GM19099 (cell line): ENCODE data around the gene TSPEAR.
"Not testable (repeated sequence)": the region's sequence is repeated elsewhere in the genome, so short reads cannot be mapped to it uniquely, and the experiment has no call there.

Experiments
- POLR2A ChIP-seq: IDR thresholded peaks from 3 replicates; pipeline ENCODE4 v1.6.1; 2011; ENCODE audit warnings: low read depth; ENCODE audit not compliant: insufficient read length; ENCODE audit errors: extremely low read depth

The TSPEAR gene

GRCh38 chr21:44703731-44704635 is 7.4 kb downstream of the TSPEAR start:
- no peak for TF ChIP-seq POLR2A

- no peak for TF ChIP-seq POLR2A
Observed at GRCh38 chr21:44702973-44703730, 8.2 kb downstream of the TSPEAR start.

GRCh38 chr21:44702111-44702972 is 9.0 kb downstream of the TSPEAR start:
- TF ChIP-seq POLR2A = no peak

GRCh38 chr21:44701541-44701940 is 9.8 kb downstream of the TSPEAR start:
- TF ChIP-seq POLR2A = no peak

GRCh38 chr21:44701023-44701400 is 10.4 kb downstream of the TSPEAR start:
- no peak for TF ChIP-seq POLR2A

GRCh38 chr21:44700101-44701022 is 11.0 kb downstream of the TSPEAR start:
- TF ChIP-seq POLR2A = no peak

- TF ChIP-seq POLR2A = no peak
Observed at GRCh38 chr21:44699502-44700001, 11.8 kb downstream of the TSPEAR start.

- TF ChIP-seq POLR2A = no peak
Observed at GRCh38 chr21:44697811-44698734, 13.3 kb downstream of the TSPEAR start.

- not testable (repeated sequence) for TF ChIP-seq POLR2A
Observed at GRCh38 chr21:44697172-44697810, 14.1 kb downstream of the TSPEAR start, which contains the start of gene KRTAP10-12. Gene KRTAP10-12, plus strand, starts transcription at chr21:44697172. Its CDS starts 30 bp downstream, at chr21:44697202.

GRCh38 chr21:44696572-44696971 is 14.8 kb downstream of the TSPEAR start:
- TF ChIP-seq POLR2A = no peak

GRCh38 chr21:44695641-44696040 is 15.7 kb downstream of the TSPEAR start:
- TF ChIP-seq POLR2A = no peak

- no peak for TF ChIP-seq POLR2A
Observed at GRCh38 chr21:44695184-44695583, 16.2 kb downstream of the TSPEAR start.
